NCI-H2227 (cell line): ENCODE data around the gene CMKLR1.
A peak's percentile ranks its signal among the peaks of the same experiment; 100 is the strongest.

Experiments used
- DNase-seq: peaks from one replicate; lab custom pipeline; 2025; ENCODE audit not compliant: unreplicated experiment; lab: John Stamatoyannopoulos, UW

The CMKLR1 gene

GRCh38 chr12:108337235-108338223 is 1.6 kb downstream of the CMKLR1 start:
- DNase-seq: peak; percentile 50

GRCh38 chr12:108335349-108336119 is 3.6 kb downstream of the CMKLR1 start:
- DNase-seq: no peak

GRCh38 chr12:108333898-108334699 is 5.0 kb downstream of the CMKLR1 start:
- no peak for DNase-seq

GRCh38 chr12:108332791-108333382 is 6.2 kb downstream of the CMKLR1 start:
- no peak for DNase-seq

GRCh38 chr12:108328420-108328819 is 10.7 kb downstream of the CMKLR1 start:
- DNase-seq: no peak

GRCh38 chr12:108327621-108328344 is 11.3 kb downstream of the CMKLR1 start:
- DNase-seq: no peak

- no peak for DNase-seq
These were observed 12.8 kb downstream of the CMKLR1 start for GRCh38 chr12:108326254-108326750.

GRCh38 chr12:108325549-108325948 is 13.6 kb downstream of the CMKLR1 start:
- DNase-seq: no peak

- DNase-seq: no peak
These were observed 14.1 kb downstream of the CMKLR1 start for GRCh38 chr12:108325018-108325358.

- no peak for DNase-seq
These were observed 14.6 kb downstream of the CMKLR1 start for GRCh38 chr12:108324351-108325017.

- no peak for DNase-seq
These were observed 15.5 kb downstream of the CMKLR1 start for GRCh38 chr12:108323581-108323980.

- DNase-seq: no peak
These were observed 16.1 kb downstream of the CMKLR1 start for GRCh38 chr12:108322998-108323397.

GRCh38 chr12:108321688-108322087 is 17.4 kb downstream of the CMKLR1 start:
- DNase-seq: no peak

- no peak for DNase-seq
These were observed 18.4 kb downstream of the CMKLR1 start for GRCh38 chr12:108320507-108321293.

- DNase-seq: no peak
These were observed 19.6 kb downstream of the CMKLR1 start for GRCh38 chr12:108319277-108320234.

- no peak for DNase-seq
These were observed 20.4 kb downstream of the CMKLR1 start for GRCh38 chr12:108318472-108319275.
